Transverse colon (tissue), 4 donors: Measurements from ENCODE around the gene PRKCQ. TPM values are rescaled to one million over a fixed set of nuclear protein-coding genes. Genes with fewer than 3 reads are reported as not detected.
A peak's percentile ranks its signal among the peaks of the same experiment; 100 is the strongest.

Source experiments
- DNase-seq: peaks from one replicate; pipeline ENCODE4 v3.0.0-alpha.2; 2019
- H3K27ac ChIP-seq, 4 donors: fragments of 200-600 bp; sonication (generic); 2 replicates each; pipeline ENCODE4 v1.5.1; 2016 to 2018; ENCODE audit warnings: inconsistent platforms in 4 of 4
- H3K27me3 ChIP-seq: fragments of 200-600 bp; sonication (generic); 2 replicates; pipeline ENCODE4 v1.5.1; 2017; ENCODE audit warnings: inconsistent platforms
- H3K36me3 ChIP-seq, 4 donors: fragments of 200-600 bp; sonication (generic); 2 replicates each; pipeline ENCODE4 v1.5.1; 2017 to 2019; ENCODE audit warnings: inconsistent platforms in 4 of 4
- H3K4me1 ChIP-seq, 4 donors: fragments of 200-600 bp; sonication (generic); 2 replicates each; pipeline ENCODE4 v1.5.1; 2017 to 2020; ENCODE audit warnings: inconsistent platforms in 4 of 4
- H3K4me3 ChIP-seq, 4 donors: fragments of 200-600 bp; sonication (generic); 1 replicate in 1 of 4; 2 replicates in 3 of 4; pipeline versions ENCODE4 v1.5.1 to v1.6.1; 2017 to 2019; ENCODE audit warnings: inconsistent platforms in 4 of 4
- H3K9me3 ChIP-seq, 2 donors: fragments of 200-600 bp; sonication (generic); 2 replicates each; pipeline ENCODE4 v1.5.1; 2017 to 2019; ENCODE audit warnings: inconsistent platforms in 2 of 2
- EP300 ChIP-seq: sonication (generic); formaldehyde crosslinking; IDR thresholded peaks from one replicate; pipeline ENCODE4 v1.6.1; 2017; ENCODE audit warnings: antibody characterized with exemption, low read depth
- POLR2A ChIP-seq: fragments of 450-650 bp; IDR thresholded peaks from one replicate; pipeline ENCODE4 v1.6.1; 2016; ENCODE audit warnings: antibody characterized with exemption, mild to moderate bottlenecking, moderate library complexity
- POLR2AphosphoS5 ChIP-seq, 3 donors: sonication (generic); formaldehyde crosslinking; IDR thresholded peaks; one replicate each; pipeline ENCODE4 v1.6.1; 2016; ENCODE audit warnings: antibody characterized with exemption in 3 of 3
- WGBS, 2 donors: methylation state at CpG; one replicate each; pipeline ENCODE4 v1.1.5; 2018; ENCODE audit warnings: low coverage in 1 of 2; 5-methylcytosine and 5-hydroxymethylcytosine counted together
- in situ Hi-C, 4 donors: fragments of 200-750 bp; cut with MboI; loops; one replicate each; pipeline versions ENCODE4 v1.15.0 to v1.15.1; 2017; ENCODE audit warnings: low sequenced_read_pairs in 3 of 4, low pct_ligation_motif_present in 1 of 4, low pct_unique_long_range_greater_than_20kb in 1 of 4
- intact Hi-C: fragments of 100-400 bp; cut with DNase I; formaldehyde crosslinking; loops from one replicate; pipeline ENCODE4 v1.15.1; 2023; ENCODE audit warnings: low total_unique reads
- total RNA-seq, 4 donors: library from RNA; depleted of rRNA; stranded (reverse); fragments of >200 nt; gene quantifications; one replicate each; pipeline ENCODE4 v1.1.0, GENCODE V29; 2016
- TF ChIP-seq, protein P1 (sequence below), 5 experiments: fragments of 200-600 bp in 3 of 5; fragments of 450-650 bp in 2 of 5; sonication (generic) in 3 of 5; IDR thresholded peaks; 1 replicate in 2 of 5; 2 replicates in 3 of 5; pipeline ENCODE4 v1.5.1; 2016 to 2017; ENCODE audit warnings: antibody characterized with exemption in 5 of 5, inconsistent platforms in 3 of 5, mild to moderate bottlenecking in 2 of 5, moderate library complexity in 1 of 5

PRKCQ gene
- total RNA-seq, 4 donors from 2014 or later: 0.60 to 2.7 (median 1.2) TPM

DNA sequence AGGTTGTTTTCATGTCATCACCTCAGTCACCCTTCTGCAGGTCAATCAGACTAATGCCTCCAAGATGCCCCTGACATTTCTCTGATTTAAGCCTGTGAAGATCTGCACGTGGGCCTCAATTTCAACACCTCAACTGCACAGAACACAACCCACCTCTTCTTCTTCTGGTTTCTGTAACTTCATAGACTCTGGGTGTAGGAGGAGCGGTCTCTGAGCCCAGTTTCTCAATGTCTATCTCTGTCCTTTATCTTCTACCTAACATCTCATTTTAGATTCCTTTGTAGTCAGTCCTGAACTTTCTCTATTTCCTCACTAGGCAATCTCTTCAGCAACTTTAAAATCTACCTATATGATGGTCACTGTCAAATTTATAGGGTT lies 85.6 kb downstream of the PRKCQ start:
- no peak overlapping the region for H3K4me3 ChIP-seq
- peak overlapping the region in 1 of 4 donors; percentile 19 for H3K27ac ChIP-seq
- TF ChIP-seq POLR2A: no peak
- TF ChIP-seq, protein P1, sequence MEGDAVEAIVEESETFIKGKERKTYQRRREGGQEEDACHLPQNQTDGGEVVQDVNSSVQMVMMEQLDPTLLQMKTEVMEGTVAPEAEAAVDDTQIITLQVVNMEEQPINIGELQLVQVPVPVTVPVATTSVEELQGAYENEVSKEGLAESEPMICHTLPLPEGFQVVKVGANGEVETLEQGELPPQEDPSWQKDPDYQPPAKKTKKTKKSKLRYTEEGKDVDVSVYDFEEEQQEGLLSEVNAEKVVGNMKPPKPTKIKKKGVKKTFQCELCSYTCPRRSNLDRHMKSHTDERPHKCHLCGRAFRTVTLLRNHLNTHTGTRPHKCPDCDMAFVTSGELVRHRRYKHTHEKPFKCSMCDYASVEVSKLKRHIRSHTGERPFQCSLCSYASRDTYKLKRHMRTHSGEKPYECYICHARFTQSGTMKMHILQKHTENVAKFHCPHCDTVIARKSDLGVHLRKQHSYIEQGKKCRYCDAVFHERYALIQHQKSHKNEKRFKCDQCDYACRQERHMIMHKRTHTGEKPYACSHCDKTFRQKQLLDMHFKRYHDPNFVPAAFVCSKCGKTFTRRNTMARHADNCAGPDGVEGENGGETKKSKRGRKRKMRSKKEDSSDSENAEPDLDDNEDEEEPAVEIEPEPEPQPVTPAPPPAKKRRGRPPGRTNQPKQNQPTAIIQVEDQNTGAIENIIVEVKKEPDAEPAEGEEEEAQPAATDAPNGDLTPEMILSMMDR (IDR thresholded peaks at IDR 0.05): no peak
- no peak for TF ChIP-seq EP300
- no peak for TF ChIP-seq POLR2AphosphoS5 (IDR thresholded peaks at IDR 0.05)
- no peak for DNase-seq
- H3K9me3 ChIP-seq: no peaks in the 10 kb centered on the region
- 68 to 91% methylated on average over 2 of the region's 2 CpGs for WGBS, 2 donors
- intact Hi-C loops (no loop called here), in situ Hi-C loops (no loop called here)
- no peaks in the 10 kb centered on the region for H3K36me3 ChIP-seq
- no peaks in the 10 kb centered on the region for H3K27me3 ChIP-seq
- no peaks in the 10 kb centered on the region for H3K4me1 ChIP-seq

DNA sequence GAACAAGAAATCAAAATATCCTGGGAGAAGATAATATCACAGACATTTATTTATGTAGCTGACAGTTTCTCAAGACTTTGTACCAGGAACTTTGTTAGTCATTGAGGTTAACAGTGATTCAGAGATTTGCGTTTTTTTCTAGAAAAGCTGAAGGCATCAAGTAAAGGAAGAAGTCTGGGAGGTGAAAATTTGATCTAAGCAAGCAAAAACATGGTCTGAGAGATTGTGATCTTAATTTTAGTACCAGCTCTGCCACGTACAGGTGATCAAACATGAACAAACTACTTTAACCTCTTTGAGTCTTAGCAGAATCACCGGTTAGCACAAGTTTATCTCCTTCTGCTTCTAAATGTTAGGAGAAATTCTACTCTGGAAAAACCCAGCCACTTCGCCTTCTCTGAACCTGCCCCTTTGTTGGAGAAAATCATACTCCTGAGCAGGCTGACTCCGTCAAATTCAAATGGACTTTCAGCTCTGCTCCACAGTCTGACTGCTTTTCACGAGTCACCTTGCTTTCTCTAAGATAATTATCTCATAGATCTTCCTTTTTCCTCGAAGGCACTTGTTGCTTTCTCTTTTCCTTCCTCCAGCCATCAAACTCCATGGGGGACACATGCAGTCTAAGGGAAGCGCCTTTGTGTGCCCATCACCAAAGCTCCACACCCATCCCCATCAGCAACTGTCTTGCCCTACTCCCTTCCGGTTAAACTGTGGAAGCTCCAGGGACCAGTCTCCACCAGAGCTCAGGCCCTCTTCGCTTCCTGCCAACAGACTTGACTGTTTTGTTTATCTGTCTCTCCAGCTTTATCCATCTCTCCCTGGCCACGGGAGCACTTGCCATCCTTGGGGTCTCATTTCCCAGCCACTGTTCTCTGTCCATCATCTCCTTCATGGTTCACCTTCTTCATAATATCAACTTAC lies 86.3 kb downstream of the PRKCQ start:
- TF ChIP-seq, protein P1 (IDR thresholded peaks at IDR 0.05): no peak
- TF ChIP-seq POLR2A (no peak), EP300 (no peak), POLR2AphosphoS5 (IDR thresholded peaks at IDR 0.05) (no peak)
- H3K27me3 ChIP-seq: no peaks in the 10 kb centered on the region
- DNase-seq: no peak
- no peaks in the 10 kb centered on the region for H3K36me3 ChIP-seq
- 75 to 80% methylated on average over 7 to 11 of the region's 11 CpGs for WGBS, 2 donors
- H3K4me3 ChIP-seq: no peak overlapping the region
- no peaks in the 10 kb centered on the region for H3K9me3 ChIP-seq
- no peaks in the 10 kb centered on the region for H3K4me1 ChIP-seq
- peak overlapping the region in 1 of 4 donors; percentile 19 for H3K27ac ChIP-seq
- intact Hi-C loops (no loop called here), in situ Hi-C loops (no loop called here)

DNA sequence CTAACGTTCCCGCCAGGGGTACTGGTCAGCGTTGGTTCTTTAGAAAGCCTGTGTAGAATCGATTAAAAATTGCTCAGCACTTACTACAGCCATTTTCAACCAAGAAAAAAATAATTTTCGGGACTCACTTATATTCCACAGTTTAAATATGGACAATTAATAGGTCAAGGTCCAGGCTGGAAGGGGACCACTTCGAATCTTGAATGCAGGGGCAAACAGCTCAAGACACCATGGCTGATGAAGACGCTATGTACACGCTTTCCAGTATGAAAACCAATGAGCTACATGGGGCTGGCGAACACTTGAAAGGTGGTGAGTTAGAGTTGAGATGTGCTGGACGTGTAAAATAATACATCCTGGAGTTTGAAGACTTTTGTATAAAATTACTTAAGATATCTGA lies 87.2 kb downstream of the PRKCQ start:
- Histone ChIP-seq H3K9me3 (no peaks in the 10 kb centered on the region), H3K27me3 (no peaks in the 10 kb centered on the region), H3K27ac (no peak overlapping the region), H3K36me3 (no peaks in the 10 kb centered on the region), H3K4me3 (no peak overlapping the region), H3K4me1 (no peaks in the 10 kb centered on the region)
- WGBS, 2 donors: 94 to 95% methylated on average over 10 of the region's 10 CpGs
- no peak for DNase-seq
- intact Hi-C loops: no loop called here
- in situ Hi-C loops: no loop called here
- no peak for TF ChIP-seq EP300
- no peak for TF ChIP-seq POLR2A
- TF ChIP-seq POLR2AphosphoS5 (IDR thresholded peaks at IDR 0.05): no peak
- TF ChIP-seq, protein P1 (IDR thresholded peaks at IDR 0.05): no peak

DNA sequence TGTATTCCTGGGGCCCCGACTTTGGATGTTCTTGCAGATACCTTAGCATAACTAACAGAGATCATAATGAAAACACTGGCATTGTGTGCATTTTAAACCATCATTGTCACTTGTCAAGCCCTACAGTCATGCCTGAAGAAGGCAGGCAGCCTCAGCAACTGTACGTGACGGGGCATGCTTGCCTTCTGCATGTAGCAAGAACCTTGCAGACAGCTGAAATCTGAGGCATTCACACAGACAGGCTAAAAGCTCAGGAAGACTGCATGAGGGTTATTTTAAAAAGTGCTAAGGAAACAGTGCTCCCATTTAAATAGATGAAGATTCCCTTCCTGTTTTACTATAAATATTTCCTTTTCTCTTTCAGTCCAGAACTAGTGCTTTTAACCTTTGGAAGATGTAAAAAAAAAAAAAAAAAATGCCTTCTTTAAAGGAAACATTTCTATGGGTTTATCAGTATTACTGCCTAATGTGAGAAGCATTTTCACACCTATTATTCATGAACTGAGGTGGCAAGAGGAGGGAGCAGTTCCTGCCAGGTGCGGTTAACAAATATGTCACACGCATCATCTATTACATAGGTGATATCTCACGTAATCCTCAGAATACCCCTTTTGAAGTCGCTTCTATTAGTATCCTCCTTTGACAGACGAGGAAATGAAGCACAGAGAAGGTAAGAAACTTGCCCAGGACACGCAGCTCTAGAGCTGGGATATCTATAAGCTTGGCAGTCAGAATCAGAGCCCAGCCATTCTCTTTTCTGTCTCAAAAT lies 88.1 kb downstream of the PRKCQ start:
- Histone ChIP-seq H3K9me3 (no peaks in the 10 kb centered on the region), H3K27me3 (no peaks in the 10 kb centered on the region), H3K4me1 (no peaks in the 10 kb centered on the region), H3K4me3 (no peak overlapping the region), H3K27ac (no peak overlapping the region), H3K36me3 (no peaks in the 10 kb centered on the region)
- WGBS, 2 donors: 75 to 79% methylated on average over 8 to 9 of the region's 9 CpGs
- no peak for DNase-seq
- no peak for TF ChIP-seq POLR2AphosphoS5 (IDR thresholded peaks at IDR 0.05)
- TF ChIP-seq EP300: no peak
- no peak for TF ChIP-seq POLR2A
- TF ChIP-seq, protein P1 (IDR thresholded peaks at IDR 0.05): no peak
- in situ Hi-C loops (no loop called here), intact Hi-C loops (no loop called here)
